SIG-M5 (cell line): ENCODE results near the gene OR10K2.
"Not testable (repeated sequence)": the region's sequence is repeated elsewhere in the genome, so short reads cannot be mapped to it uniquely, and the experiment has no call there.

Source experiments
- DNase-seq: peaks from one replicate; lab custom pipeline; 2025; lab: John Stamatoyannopoulos, UW

Gene OR10K2

GRCh38 chr1:158426137-158426536 lies at the start of gene OR10K2:
Gene OR10K2, minus strand, starts transcription at chr1:158426237. Its CDS starts 5,371 bp downstream, at chr1:158420866.
- no peak for DNase-seq

GRCh38 chr1:158471920-158472319 lies 45.9 kb upstream of the OR10K2 start, which contains the start of gene OR10R2:
Gene OR10R2, plus strand, starts transcription at chr1:158472220. Its CDS starts 106 bp downstream, at chr1:158472326.
- no peak for DNase-seq

- no peak for DNase-seq
These were observed 35.5 kb upstream of the OR10K2 start, which contains the start of gene OR10K1 for GRCh38 chr1:158461534-158461933. Gene OR10K1, plus strand, starts transcription at chr1:158461834. Its CDS starts 3,728 bp downstream, at chr1:158465562.

- DNase-seq = no peak
These were observed 32.2 kb upstream of the OR10K2 start for GRCh38 chr1:158458263-158458662.

- no peak for DNase-seq
These were observed 31.2 kb upstream of the OR10K2 start for GRCh38 chr1:158457246-158457645.

- no peak for DNase-seq
These were observed 28.5 kb upstream of the OR10K2 start for GRCh38 chr1:158454537-158454936.

- DNase-seq = no peak
These were observed 19.3 kb upstream of the OR10K2 start for GRCh38 chr1:158445376-158445775.

GRCh38 chr1:158434741-158435140 lies 8.7 kb upstream of the OR10K2 start:
- no peak for DNase-seq

GRCh38 chr1:158430163-158430562 lies 4.1 kb upstream of the OR10K2 start:
- DNase-seq = not testable (repeated sequence)

GRCh38 chr1:158425027-158425426 lies 1.0 kb downstream of the OR10K2 start:
- DNase-seq = no peak

- DNase-seq = no peak
These were observed 3.8 kb downstream of the OR10K2 start for GRCh38 chr1:158422212-158422611.

GRCh38 chr1:158417586-158417985 lies 8.5 kb downstream of the OR10K2 start:
- no peak for DNase-seq

- DNase-seq = no peak
These were observed 11.2 kb downstream of the OR10K2 start for GRCh38 chr1:158414651-158415345.

GRCh38 chr1:158407092-158407491 lies 18.9 kb downstream of the OR10K2 start:
- no peak for DNase-seq

GRCh38 chr1:158400871-158401270 lies 25.2 kb downstream of the OR10K2 start:
- no peak for DNase-seq

- no peak for DNase-seq
These were observed 27.1 kb downstream of the OR10K2 start, which contains the start of gene OR10T2 for GRCh38 chr1:158398818-158399514. Gene OR10T2, minus strand, starts transcription at chr1:158399466. Its CDS starts 0 bp downstream, at chr1:158399466.

GRCh38 chr1:158396646-158397045 lies 29.4 kb downstream of the OR10K2 start:
- DNase-seq = no peak

GRCh38 chr1:158393476-158393875 lies 32.6 kb downstream of the OR10K2 start:
- no peak for DNase-seq

- DNase-seq = no peak
These were observed 34.9 kb downstream of the OR10K2 start for GRCh38 chr1:158391099-158391498.

- no peak for DNase-seq
These were observed 35.7 kb downstream of the OR10K2 start for GRCh38 chr1:158390331-158390730.

GRCh38 chr1:158374860-158375259 lies 51.2 kb downstream of the OR10K2 start:
- DNase-seq = no peak

- DNase-seq = not testable (repeated sequence)
These were observed 51.9 kb downstream of the OR10K2 start for GRCh38 chr1:158374101-158374500.
